HG03066 (cell line): Measurements from ENCODE around the gene ISG20.
"Not testable (repeated sequence)": the region's sequence is repeated elsewhere in the genome, so short reads cannot be mapped to it uniquely, and the experiment has no call there.

Experiments
- ATAC-seq: cut with Tn5 transposase; IDR thresholded peaks from one replicate; pipeline ENCODE4 v1.9.1; 2021; ENCODE audit warnings: low read depth; ENCODE audit not compliant: unreplicated experiment

The ISG20 gene

DNA sequence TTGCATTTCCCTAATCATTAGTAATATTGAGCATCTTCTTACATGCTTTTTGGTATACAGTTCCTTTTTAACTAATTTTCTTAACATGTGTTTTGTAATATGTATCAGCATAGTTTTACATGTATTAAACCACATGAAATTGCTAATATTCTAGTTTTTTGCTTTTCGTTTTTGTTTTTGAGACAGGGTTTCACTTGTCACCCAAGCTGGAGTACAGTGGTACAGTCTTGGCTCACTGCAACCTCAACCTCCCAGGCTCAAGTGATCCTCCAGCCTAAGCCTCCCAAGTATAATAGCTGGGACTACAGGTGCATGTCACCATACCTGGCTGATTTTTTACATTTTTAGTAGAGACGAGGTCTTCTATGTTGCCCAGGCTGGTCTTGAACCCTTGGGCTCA is 4.4 kb upstream of the ISG20 start:
- no peak for ATAC-seq

DNA sequence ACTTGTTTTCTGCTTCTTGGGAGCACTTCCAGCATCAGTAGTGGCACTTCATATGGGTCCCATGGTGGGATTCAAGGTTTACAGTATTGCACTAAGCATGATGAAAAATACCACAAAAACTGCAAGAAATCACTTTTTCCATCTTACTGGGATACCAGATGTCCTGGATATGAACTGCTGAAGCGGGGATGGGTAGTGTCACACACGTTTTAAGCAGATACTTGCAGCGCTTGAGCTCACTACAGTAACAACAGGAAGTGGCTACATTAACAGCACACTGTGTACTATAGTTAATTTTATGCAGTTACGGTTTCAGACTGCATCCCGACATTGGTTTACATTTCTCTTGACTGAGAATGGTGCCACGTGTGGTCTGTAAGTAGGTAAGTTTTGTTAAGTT is 3.5 kb upstream of the ISG20 start:
- ATAC-seq: peak; percentile 33

DNA sequence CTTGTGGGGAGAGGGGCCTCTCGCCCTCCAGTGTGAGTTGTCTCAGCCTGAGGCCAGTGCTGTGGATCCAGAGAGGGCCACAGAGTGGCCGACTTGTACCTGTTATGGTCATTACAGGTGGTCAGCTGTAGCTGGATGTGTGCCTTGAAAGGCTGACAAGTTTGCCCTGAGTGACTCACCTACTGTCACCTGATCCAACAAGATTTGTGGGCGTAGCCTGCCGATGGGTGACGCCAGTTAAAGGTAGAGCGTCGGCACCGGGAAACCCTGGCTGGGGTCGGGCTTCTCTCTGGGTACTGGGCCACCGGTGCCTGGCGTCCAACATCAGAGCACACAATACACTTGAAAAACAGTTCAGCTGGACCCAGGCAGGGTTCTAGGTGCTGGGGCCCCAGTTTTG is 2.8 kb upstream of the ISG20 start:
- no peak for ATAC-seq

DNA sequence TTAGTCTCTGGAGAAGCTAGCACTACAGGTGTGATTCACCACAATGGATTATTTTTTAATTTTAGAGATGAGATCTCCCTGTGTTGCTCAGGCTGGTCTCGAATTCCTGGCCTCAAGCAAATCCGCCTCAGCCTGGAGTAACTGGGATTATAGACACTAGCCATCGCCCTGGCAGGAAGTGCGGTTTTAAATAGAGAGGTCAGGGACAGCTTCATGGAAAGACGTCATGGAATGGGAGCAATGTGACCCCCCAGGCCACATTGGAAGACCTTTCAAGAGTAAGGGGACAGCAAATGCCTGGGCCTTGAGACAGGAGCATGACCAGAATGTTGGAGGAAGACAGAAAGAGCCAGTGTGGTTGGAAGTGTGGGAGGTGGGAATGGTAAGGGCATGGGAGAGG is 2.2 kb upstream of the ISG20 start:
- ATAC-seq: no peak

DNA sequence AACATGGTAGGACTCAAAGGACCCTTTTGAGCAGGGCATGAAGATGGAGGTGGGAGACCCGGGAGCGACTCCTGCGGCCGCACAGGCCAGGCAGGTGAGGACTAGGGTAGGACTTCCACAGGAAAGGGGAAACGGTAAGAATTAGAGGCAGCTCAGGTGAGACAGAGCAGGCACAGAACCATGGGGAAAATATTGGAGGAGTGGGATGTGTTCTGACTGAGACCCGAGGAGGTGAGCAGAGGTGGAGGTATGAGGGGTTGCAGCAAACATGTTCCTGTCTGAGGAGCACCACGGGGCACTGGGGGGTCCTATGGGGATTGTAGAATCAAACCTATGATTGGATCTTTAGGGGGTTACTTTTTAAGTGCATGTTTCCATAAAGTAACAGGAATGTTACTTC is 1.4 kb upstream of the ISG20 start:
- no peak for ATAC-seq

DNA sequence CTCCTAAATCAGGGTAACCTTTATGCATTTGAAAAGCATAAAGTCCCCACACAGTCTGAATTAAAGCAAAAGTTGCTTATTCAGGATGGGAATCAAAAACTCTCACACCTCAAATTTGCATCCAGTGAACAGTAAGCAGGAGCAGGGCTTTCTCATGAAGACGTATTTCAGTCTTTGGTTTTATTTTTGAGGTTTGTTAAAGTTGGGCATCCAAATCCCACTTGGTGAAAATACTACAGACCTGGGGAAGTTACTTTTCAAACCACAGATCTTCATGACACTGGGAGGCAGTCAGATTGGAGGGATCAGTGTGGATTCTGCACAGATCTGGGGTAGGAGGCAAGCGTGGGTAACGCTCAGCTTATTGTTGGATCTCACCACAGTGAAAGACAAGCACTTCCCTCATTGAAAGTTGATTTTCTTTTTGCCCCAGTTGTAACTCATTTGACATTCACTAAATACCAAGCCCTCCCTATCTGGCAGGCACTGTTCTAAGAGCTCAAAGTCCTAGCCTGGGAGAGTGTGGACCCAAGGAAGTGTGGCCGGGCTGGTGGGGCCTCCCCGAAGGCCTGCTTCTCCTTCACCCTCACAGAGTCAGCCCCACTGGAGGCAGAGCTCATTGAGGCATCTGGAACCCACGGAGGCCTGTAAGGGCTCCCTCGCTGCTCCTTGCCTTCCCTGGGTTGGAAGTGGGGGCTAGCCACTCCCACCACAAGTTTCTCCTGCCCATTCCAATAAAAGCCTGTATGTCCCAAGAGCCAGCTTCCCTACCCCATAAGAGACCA is 783 bp upstream of the ISG20 start:
- ATAC-seq: no peak

DNA sequence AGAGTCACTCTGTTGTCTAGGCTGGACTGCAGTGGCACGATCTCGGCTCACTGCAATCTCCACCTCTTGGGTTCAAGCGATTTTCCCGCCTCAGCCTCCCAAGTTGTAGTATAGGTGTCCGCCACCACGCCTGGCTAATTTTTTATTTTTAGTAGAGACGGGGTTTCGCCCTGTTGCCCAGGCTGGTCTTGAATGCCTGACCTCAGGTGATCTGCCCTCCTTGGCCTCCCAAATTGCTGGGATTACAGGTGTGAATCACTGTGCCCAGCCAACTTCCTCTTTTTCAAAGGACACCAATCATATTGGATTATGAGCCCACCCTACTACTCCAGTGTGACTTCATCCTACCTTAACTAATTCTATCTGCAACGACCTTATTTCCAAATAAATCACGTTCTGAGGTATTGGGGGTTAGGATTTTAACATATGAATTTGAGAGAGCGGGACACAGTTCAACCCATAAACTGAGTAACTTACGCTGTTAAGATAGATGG is 3.2 kb downstream of the ISG20 start:
- no peak for ATAC-seq

DNA sequence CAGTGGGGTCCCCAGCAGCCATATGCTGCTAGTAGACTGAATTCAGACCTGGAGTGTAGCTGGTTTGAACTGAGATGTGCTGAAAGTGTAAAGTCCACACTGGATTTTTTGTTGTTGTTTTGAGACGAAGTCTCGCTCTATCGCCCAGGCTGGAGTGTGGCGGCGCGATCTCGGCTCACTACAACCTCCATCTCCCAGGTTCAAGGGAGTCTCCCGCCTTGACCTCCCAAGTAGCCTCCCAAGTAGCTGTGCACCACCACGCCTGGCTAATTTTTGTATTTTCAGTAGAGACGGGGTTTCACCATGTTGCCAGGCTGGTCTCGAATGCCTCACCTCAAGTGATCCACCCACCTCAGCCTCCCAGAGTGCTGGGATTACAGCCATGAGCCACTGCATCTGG is 3.7 kb downstream of the ISG20 start:
- ATAC-seq: not testable (repeated sequence)

DNA sequence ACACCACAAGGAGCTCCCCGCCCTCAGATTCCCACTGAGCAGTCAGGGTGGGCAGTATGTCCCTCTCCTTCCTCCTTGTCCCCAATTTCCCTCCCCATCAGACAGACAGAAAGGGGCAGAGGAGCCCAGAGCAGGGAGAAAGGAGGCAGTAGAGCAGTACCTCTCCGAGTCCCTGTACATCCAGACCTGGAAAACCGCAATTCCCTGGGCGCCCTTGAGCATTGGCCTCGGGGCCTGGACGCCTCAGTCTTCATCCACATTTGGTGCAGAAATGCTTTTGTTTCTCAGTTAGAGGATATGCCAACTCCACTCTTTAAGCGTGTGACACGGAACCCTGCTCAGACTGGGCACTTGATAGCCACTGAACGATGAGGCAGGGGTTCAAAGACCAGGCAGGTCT is 5.9 kb downstream of the ISG20 start:
- no peak for ATAC-seq

DNA sequence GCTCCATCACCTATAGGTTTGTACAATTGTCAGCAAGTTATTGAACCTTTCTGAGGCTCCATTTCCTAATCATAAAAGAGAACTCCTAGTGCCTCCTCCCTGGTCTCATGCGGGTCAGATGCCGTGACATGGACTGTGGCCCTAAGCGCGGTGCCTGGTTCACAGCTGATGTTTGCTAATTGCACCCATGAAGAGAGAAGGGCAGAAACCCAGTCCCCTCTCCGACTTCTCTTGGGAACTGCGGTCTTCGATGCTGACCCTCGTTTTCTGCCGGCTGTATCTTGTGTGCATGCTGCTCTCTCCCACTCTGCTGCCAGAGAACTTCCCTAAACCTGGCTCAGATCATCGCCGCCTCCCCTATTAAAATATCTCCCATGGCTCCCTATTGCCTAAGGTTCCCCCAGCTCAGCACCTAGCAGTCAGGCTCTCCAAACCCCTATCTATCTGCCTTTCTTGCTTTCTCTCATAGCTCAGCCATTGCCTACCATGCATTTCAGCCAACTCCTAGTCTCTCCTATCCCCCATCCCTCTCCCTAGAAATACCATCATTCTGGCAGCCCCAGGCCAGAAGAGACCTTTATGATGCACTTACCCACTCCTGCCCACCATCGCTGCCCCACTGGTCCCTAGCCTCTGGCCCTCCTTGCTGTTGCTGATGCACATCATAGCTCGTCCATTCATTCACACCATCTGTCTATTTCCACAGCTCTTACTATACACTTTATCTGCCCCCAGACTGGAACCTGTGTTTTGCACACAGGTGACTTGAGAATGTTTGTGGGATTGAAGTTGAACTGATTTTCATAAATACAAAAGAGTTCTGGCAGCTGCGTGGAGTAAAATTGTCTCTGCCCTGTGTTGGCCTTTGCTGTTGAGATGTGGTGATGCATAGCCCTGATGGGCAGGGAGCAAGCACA is 6.6 kb downstream of the ISG20 start:
- no peak for ATAC-seq

DNA sequence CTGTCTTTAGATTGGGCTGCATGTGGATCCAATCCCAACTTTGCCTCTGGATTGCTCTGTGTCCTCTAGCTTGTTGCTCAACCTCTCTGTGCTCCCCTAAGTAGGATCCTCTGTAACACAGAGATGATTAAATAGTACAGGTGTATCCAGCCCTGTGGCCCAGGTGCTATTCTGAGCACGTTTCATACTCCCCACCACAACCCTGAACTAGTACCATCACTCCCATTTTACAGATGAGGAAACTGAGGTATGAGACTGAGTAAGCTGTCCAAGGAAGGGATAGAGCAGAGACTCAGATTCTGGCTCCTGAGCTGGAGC is 7.2 kb downstream of the ISG20 start:
- no peak for ATAC-seq

DNA sequence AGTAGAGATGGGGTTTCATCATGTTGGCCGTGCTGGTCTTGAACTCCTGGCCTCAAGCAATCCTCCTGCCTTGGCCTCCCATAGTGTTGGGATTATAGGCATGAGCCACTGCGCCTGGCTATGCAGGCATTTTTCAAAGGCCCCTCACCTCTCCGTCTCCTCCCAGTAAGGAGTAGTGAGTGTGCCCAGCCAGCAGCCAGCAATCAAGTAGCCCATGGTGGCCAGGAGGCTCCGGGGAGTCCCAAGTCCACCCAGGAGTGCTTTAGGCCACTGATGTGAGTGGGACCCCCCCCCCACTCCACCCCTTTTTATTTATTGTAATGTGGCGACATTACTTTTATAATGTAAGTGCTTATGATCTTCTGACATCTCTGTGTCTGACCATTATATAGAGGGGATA is 8.1 kb downstream of the ISG20 start:
- ATAC-seq: no peak

DNA sequence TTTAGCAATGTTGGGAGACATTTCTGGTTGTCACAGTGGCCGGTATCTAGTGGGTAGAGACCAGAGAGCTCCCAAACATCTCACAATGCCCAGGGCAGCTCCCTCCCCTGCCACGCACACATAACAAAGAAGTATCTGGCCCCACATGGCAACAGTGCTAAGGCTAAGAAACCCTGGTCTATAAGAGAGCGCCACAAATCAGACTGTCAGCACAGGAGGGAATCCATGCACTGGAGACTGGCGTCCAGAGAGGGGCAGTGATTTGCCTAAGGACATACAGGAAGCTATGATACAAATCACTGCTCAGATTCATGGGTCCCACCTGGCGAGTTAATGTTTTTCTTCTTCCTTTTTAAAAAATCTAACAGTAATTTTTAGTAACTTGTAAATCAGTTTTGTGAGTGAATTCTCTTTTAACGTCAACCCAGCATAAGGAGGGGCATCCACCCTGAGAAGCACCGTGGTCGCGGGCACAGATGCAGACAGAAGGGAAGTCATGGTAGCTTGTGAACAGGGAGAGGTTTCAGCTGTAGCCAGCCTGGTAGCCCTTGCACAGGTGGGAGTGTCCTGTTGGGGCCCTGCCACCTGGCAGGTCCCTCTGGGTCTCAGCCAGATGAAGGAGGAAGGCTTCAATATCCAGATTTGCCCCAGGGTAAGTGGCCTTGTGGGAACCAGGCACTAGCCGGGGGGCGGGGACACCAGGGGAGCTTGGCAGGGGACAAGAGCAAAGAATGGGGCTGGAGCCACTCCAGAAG is 8.7 kb downstream of the ISG20 start:
- ATAC-seq: no peak

DNA sequence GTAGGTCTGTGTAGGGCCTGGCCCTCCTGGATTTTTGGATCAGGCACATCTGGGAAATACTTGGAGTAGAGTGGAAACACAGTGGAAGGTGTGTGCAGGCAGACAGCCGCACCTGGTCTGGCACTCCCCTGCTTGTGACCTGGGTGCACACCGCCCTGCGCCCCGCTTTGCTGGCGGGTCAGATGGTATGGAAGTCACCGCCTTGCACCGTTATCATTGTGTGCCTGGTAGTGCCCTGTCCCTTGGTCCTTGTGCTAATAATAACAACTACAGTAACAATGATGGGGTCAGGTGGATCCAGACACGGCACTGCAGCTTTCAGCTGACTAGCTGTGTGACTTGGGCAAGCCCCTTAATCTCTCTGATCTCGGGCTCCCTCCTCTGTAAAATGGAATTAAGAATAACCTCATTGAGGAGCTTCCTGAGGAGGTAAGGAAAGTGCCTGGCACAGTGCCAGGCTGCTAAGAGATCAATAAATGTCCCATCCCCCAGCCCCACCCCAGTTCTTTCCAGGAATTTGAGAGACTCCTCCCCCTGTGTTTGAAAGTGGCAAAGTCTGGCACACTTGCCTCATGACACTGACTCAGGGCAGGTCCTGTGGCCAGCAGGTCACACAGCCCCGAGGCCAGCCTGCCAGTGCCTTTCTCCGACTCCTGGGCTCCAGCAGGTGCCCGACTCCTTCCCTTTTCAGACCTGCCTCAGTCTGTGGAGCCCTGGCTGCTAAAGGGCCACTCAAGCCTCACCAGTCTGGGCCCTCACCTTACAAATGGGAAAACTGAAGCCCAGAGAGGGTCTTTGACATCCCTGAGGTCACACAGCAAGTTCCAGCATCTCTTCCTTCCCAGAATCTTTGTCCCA is 9.8 kb downstream of the ISG20 start:
- no peak for ATAC-seq

DNA sequence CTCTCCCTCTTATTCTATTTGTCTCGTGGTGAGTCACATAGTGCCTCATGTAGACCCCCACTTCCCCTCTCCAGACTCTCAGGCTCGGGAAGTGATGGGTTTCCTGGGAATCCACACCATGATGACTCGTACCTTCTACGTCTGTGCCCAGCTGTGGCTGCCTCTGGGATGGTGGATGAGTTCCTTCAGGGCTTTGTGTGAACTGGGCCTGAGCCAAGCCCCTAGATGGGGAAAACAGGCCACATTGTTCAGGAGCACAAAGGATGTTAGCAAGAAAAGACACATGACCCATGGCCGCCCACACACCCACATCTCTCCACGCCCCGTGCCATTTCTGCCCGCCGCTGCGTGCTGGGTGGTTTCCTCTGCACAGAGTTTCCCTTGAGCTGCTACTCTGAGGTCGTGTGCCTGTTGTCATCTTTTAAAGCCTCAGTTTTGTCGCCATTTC is 10.5 kb downstream of the ISG20 start:
- ATAC-seq: peak; percentile 80

DNA sequence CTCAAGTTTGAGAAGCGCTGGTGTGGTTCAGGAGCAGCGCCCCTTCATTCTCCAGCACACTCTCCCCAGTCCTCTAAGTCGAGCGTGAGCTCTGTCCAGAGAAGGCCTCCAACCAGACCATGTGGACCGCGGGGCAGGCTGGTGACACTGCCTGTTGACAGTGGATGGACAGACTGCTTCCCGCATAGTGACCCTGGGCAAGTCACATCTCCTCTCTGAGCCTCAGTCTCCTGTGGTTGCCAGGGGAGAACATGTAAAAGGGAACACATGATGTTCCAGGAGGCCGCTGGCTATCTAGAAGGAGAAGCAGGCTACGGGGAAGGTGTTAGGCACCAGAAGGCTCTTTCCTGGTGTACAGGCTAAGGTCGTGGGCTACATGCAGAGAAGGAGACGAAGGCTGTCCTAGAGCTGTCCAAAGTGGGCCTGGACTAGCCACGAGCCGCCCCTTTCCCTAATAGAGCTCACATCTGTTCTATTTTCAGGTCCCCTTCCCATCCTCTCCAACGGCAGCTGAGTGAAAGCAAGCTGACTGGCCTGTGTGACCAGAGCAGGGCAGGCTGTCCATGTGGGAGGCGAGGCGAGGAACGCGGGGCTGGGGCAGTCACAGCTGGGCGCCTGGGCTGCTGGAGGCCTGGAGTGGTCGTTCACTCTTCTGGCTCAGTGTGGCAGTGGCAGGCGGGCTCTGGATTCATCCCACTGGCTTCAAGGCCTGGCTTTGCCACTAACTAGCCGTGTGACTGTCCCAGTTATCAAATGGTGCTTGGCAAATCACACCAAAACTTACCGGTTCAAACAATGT is 11.1 kb downstream of the ISG20 start:
- ATAC-seq: no peak

DNA sequence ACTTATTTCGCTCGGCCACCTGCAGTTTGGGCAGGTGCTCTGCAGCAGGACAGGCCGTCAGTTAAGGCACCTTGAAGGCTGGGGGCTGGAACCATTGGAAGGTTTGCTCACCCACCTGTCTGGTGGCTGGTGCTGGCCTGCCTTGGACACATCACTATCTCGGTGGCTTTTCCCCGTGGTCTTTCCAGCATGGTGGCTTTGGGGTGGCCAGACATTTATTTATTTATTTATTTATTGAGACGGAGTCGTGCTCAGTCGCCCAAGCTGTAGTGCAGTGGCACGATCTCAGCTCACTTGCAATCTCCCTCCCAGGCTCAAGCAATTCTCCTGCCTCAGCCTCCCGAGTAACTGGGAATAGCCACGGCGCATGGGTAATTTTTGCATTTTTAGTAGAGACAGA is 11.7 kb downstream of the ISG20 start:
- no peak for ATAC-seq

DNA sequence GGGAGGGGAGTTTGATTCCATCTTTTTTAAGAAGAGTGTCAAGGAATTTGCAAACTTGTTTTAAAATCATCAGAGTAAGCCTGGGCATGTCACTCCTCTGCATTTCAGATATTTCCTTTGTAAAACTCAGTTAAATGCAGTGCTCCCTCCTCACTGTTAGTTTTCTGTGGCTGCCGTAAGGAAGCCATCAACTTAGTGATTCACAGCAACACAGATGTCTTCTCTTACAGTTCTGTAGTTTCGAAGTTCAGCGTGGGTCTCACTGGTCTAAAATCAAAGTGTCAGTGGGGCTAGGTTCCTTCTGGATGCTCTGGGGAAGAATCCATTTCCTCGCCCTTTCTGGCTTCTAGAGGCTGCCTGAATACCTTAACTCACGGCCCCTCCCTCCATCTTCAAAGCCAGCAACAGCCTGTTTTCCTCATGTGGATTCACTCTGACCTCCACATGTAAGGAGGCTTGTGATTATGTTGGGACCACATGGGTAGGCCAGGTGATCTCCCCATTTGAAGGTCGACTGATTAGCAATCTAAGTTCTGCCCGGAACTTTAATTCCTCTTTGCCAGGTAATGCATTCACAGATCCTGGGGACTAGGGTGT is 12.4 kb downstream of the ISG20 start:
- ATAC-seq: no peak

DNA sequence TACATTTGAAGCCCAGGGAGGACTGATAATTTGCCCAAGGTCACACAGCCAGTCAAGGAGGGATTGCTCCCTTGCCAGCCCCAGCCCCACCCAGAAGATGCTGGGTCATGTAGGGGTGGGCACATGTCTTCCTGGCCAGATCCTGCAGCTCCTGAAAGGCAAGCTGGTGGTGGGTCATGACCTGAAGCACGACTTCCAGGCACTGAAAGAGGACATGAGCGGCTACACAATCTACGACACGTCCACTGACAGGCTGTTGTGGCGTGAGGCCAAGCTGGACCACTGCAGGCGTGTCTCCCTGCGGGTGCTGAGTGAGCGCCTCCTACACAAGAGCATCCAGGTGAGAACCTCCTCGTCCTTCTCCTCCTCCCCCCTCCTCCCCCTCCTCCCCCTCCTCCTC is 13.2 kb downstream of the ISG20 start:
- no peak for ATAC-seq
